Limb (tissue), 2 donors: ENCODE data around the gene ERBB2.

ENCODE experiments used
- DNase-seq, 2 donors: peaks; one replicate each; pipeline ENCODE4 v3.0.0-alpha.2; 2016; ENCODE audit errors: extremely low spot score in 2 of 2

Gene ERBB2

GRCh38 chr17:39665642-39666224 is 34.1 kb upstream of the ERBB2 start:
- DNase-seq, result peak in 1 of 2 donors; percentile 51

DNA sequence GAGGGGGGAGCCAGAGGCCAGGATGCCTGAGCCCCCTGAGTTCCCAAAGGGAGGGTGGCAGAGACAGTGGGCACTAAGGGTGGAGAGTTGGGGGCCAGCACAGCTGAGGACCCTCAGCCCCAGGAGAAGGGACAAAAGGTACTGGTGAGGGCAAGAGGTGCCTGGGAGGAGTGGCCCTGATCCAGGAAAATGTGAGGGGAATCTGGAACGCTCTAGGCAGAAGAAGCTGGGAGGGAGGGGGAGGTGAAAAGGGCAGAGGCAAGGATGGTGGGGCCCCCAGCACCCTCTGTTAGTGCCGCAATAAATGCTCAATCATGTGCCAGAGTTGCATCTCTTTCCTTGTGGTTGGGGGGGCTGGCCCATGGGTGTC is 33.6 kb upstream of the ERBB2 start:
- DNase-seq, result no peak

- no peak for DNase-seq
Measured at GRCh38 chr17:39666601-39667261, 33.1 kb upstream of the ERBB2 start.

DNA sequence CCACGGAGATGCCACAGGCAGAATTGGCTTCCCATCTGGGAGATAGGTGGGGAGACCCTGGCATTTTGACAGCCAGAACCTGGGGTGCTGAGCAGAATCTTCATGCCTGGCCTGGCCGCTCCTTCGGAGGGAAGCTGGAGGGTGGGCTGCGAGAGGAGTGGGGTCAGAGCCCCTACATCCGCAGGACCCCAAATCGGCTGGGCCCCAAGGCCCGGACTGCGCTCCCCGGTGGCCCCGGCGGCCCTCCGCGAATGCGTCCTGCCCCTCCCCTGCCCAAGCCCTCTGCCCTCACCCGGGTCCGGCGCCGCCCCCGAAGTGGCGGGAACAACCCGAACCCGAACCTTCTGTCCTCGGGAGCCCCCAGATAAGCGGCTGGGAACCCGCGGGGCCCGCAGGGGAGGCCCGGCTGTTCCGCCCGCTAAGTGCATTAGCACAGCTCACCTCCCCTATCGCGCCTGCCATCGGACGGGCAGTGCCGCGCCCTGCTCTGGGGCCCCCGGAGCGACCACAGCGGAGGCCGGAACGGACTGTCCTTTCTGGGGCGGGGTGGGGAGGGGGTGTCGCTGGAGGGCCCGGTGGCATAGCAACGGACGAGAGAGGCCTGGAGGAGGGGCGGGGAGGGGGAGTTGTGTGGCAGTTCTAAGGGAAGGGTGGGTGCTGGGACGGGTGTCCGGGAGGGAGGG is 32.5 kb upstream of the ERBB2 start:
- peak in 1 of 2 donors; percentile 55 for DNase-seq

DNA sequence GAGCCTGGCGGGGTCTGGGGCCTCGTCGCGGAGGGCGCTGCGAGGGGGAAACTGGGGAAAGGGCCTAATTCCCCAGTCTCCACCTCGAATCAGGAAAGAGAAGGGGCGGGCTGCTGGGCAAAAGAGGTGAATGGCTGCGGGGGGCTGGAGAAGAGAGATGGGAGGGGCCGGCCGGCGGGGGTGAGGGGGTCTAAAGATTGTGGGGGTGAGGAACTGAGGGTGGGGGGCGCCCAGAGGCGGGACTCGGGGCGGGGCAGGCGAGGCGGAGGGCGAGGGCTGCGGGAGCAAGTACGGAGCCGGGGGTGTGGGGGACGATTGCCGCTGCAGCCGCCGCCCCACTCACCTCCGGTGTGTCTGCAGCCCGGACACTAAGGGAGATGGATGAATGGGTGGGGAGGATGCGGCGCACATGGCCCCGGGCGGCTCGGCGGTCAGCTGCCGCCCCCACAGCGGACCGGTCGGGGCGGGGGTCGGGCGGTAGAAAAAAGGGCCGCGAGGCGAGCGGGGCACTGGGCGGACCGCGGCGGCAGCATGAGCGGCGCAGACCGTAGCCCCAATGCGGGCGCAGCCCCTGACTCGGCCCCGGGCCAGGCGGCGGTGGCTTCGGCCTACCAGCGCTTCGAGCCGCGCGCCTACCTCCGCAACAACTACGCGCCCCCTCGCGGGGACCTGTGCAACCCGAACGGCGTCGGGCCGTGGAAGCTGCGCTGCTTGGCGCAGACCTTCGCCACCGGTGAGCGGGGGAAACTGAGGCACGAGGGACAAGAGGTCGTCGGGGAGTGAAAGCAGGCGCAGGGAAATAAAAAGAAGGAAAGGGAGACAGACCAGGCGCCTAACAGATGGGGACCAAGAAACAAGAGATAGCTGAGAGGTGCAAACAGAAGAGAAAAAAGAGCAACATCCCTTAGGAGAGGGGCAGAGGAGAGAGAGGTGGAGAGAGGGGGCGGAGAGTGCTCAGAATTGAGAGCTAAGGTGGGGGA is 31.6 kb upstream of the ERBB2 start, which contains the start of gene PNMT:
TSS of gene PNMT (plus strand) at position 509 of the 980 bp plus-strand sequence. CDS start at position 532, 23 bp downstream.
- peak in 1 of 2 donors; percentile 83 for DNase-seq

DNA sequence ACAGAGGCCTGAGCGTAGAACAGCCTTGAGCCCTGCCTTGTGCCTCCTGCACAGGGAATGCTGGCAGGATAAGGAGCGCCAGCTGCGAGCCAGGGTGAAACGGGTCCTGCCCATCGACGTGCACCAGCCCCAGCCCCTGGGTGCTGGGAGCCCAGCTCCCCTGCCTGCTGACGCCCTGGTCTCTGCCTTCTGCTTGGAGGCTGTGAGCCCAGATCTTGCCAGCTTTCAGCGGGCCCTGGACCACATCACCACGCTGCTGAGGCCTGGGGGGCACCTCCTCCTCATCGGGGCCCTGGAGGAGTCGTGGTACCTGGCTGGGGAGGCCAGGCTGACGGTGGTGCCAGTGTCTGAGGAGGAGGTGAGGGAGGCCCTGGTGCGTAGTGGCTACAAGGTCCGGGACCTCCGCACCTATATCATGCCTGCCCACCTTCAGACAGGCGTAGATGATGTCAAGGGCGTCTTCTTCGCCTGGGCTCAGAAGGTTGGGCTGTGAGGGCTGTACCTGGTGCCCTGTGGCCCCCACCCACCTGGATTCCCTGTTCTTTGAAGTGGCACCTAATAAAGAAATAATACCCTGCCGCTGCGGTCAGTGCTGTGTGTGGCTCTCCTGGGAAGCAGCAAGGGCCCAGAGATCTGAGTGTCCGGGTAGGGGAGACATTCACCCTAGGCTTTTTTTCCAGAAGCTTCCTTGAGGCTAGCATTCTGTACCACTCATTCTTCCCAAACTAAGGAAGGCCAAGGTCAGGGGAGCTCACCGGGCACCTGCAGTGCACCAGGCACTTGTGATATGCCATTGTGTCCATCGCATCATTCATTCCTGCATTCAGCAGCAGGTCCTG is 29.7 kb upstream of the ERBB2 start:
- DNase-seq, result no peak

GRCh38 chr17:39670746-39671145 is 29.1 kb upstream of the ERBB2 start:
- DNase-seq, result no peak

DNA sequence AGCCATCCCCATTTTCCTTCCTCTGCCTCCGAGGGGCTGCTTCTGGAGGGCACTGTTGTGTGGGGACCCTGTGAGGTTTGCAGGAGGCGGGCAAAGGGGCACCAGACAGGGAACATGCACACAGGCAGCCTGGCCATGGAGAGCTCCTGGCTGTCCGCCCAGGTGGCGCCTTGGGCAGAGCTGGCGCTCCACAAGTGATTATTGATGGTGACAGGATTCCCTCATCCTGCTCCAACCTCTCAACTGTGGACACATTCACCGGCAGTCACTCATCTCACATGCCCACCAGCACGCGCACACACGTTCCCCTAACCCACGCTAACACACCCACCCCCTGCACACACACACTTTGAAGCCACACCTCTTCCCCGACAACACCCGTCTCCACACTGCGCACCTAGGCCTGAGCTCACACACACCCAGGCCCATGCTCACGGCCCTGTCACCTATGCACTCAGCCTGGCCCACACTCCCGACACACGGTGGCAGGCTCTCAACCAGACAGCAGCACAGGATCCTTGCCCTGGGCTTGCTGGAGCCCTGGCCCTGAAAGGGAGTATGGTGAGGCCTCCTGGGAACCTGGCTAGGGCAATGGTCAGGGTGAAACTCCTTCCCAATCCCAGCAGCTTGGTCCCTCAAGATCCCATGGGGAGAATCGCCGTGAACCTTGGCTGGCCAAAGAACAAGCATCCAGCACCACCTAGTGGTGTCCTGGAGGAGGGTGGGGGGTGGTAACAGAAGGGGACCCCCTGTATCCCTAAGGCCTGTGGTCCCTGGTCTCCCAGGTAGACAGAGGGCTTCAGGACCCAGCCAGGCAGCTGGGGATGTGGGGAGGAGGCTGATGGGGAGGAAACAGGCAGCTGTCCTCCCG is 28.0 kb upstream of the ERBB2 start:
- no peak for DNase-seq

DNA sequence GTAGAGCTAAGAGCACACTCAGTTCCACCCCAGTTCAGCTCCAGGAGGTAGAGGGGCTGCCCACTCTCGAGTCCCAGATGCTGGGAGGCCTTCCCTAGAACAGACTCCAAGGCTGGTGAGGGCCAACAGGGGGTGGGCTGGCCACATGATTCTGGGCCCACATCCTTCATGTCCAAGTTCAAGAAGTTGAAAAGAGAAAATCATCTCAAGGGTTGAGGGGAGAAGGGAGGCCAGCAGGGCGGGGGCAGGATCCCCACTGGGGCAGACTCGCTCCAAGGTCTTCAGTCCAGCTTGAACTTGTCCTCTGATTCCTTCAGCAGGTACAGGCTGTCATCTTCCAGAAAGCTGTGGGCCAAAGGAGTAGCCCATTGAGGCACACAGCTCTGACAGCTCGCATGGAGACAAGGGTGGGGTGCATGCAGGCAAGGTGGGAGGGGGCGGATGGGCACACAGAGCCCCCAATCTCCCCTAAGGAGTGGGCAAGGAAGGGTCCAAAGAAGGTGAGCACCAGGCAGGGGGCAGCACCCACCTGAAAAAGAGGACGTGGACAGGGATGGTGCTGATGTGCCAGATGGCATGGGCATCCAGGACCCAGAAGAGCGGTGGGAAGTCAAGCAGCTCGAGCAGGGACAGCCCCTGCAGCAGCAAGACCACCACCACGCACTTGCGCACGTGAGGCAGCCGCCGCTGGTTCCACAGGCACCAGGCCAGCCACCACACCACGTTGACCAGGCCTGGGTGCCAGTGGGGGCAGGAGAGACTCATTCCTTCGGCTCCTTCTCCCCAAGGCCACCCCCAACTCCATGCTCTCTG is 27.1 kb upstream of the ERBB2 start:
- no peak for DNase-seq

- DNase-seq, result no peak
Measured at GRCh38 chr17:39673335-39674081, 26.4 kb upstream of the ERBB2 start.

- DNase-seq, result no peak
Measured at GRCh38 chr17:39674179-39674578, 25.7 kb upstream of the ERBB2 start.

DNA sequence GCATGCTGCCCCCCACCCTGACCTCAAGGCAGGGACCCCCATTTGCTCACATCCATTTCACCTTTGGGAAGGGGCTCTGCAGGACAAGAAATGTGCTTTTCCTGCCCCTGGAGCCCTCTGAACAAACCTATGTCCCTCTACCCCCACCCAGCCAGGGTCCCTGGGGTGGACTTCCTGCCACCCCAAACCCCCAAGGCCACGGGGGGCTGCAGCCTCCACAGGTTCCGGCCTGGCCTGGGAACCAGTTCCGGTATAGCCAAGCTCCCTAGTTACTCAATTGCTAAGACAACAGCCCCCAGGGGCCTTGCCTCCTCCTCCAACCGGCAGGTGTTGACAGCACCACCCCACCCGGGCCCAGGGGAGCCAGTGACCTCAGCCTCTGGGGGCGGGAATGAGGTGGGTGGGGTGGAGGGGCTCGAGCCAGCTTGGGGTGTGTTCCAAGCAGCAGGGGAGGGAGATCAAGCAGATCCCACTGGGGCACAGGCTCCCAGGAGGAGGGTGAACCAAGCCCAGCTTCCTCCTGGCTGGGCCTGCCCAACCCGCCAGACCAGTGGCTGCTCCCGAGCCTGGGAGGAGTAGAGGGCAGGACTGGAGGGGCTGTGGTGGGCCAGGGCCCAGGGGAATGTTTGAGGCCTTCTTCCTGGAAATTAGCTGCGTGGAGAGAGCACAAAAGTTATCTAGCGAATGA is 25.0 kb upstream of the ERBB2 start:
- DNase-seq, result no peak

- DNase-seq, result no peak
Measured at GRCh38 chr17:39675390-39676082, 24.3 kb upstream of the ERBB2 start.

DNA sequence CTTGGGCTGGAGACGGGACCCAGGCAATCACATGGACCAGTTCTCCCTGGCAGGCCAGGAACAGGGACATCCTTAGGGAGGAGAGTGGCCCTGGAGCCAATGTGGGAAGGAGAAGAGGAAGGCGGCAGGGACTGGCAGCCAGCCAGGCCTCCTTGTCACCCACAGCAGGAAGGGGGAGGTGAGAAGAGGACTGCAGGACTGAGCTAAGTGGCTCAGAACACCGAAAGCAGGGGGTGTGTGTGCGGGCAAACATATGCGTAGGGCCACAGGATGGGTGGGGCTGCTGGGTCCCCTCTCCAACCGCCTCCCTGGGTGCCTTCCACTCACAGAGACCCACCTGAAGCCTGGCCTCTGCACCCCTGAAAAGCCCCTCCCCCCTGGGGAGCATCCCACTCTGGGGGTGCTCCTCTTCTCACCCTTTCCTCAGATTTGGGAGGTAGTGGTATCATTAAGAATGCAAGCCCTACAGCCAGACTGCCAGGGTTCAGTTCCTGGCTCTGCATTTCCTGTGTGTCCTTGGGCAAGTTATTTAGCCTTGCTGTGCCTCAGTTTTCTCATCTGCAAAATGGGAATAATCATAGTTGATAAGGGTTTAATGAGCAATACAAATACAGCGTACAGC is 23.6 kb upstream of the ERBB2 start:
- no peak for DNase-seq

- no peak for DNase-seq
Measured at GRCh38 chr17:39677072-39677471, 22.8 kb upstream of the ERBB2 start.

DNA sequence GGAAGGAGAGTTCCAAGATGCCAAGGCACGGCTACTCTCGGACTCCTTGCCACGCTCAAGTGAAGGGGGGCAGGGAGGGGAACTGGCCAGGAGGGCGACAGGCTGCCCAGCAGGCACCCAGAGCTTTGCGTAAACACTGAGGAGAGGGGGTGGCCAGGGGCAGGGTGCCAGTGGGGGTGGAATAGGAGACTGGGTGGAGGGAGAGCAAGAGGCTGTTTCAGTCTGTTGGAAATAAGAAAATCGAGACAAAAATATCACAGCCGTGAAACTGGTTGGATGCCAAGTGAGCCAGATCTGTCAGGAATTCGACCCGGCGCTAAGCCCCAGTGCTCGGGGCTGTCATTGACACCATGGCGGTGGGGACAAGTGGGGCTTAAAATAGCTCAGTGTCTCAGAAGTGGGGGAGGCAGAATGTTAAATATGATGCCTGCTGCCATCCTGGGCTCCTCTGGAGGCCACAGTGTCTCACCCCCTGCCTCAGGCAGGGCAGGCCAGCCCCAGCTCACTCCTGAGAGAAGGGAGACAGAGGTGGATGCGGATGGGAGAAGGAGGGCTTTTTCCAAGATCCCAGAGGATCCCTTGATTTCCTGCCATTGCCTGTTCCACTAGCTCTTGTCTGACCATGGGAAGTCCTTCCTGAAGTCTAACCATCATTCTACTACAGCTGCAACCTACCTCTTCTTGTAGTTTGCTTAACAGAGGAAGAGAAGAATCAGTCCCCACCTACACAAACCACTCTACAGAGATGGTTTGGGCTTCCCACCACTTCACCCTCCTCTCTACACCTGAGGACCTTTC is 22.1 kb upstream of the ERBB2 start:
- DNase-seq, result peak; percentile 65 to 74
